B cell (primary cell): ENCODE data around the gene ADAM23. TPM values are rescaled to one million over a fixed set of nuclear protein-coding genes. Genes with fewer than 3 reads are reported as not detected.

Experiments
- ATAC-seq: fragments of 200-7000 bp; cut with Tn5 transposase; one replicate; pipeline ENCODE4 v1.10.0; 2021; ENCODE audit warnings: low read depth, mild to moderate bottlenecking, moderate number of reproducible peaks, moderate library complexity
- CTCF ChIA-PET: fragments of 350-600 bp; sonication (Branson Sonifier 250); formaldehyde crosslinking; loops from one replicate; lab custom pipeline; 2021; ENCODE audit warnings: antibody characterized with exemption, inconsistent platforms; lab: Charles Lee
- POLR2A ChIA-PET: fragments of 350-600 bp; sonication (Branson Sonifier 250); formaldehyde crosslinking; loops from one replicate; lab custom pipeline; 2021; ENCODE audit warnings: antibody characterized with exemption; lab: Charles Lee
- DNase-seq: peaks from one replicate; pipeline ENCODE4 v3.0.0; 2013
- H2AFZ ChIP-seq: 2 replicates; pipeline ENCODE4 v1.6.1; 2012; ENCODE audit warnings: mild to moderate bottlenecking, low read depth, low read length; ENCODE audit not compliant: insufficient read depth, poor library complexity, severe bottlenecking
- H3K27ac ChIP-seq, 2 donors: 1 replicate in 1 of 2; 2 replicates in 1 of 2; pipeline ENCODE4 v1.5.1; 2012 to 2013; ENCODE audit warnings: low read length in 2 of 2, mild to moderate bottlenecking in 2 of 2, moderate library complexity in 1 of 2
- H3K27me3 ChIP-seq, 4 experiments: fragments of 200-600 bp in 1 of 4; sonication (generic) in 1 of 4; replicated peaks in 1 of 4; 1 replicate in 2 of 4; 2 replicates in 2 of 4; pipeline versions ENCODE4 v1.6.1 to v1.7.0; 2013 to 2016; ENCODE audit warnings: low read length in 3 of 4, mild to moderate bottlenecking in 2 of 4, mixed read lengths in 1 of 4, moderate library complexity in 1 of 4; ENCODE audit not compliant: insufficient read depth in 4 of 4, control insufficient read depth in 3 of 4; ENCODE audit errors: control extremely low read depth in 1 of 4
- H3K36me3 ChIP-seq, 2 experiments: replicated peaks in 1 of 2; 1 replicate in 1 of 2; 2 replicates in 1 of 2; pipeline versions ENCODE4 v1.6.1 to v1.7.1; 2013; ENCODE audit warnings: low read length in 1 of 2; ENCODE audit not compliant: insufficient read depth in 2 of 2, control insufficient read depth in 1 of 2; ENCODE audit errors: control extremely low read depth in 1 of 2, extremely low read depth in 1 of 2
- H3K4me1 ChIP-seq, 2 donors: fragments of 200-600 bp in 1 of 2; sonication (generic) in 1 of 2; 1 replicate in 1 of 2; 2 replicates in 1 of 2; pipeline versions ENCODE4 v1.5.1 to v1.6.1; 2013 to 2017; ENCODE audit warnings: low read length in 2 of 2; ENCODE audit not compliant: control insufficient read depth in 2 of 2, insufficient read depth in 2 of 2
- H3K4me2 ChIP-seq: replicated peaks from 2 replicates; pipeline ENCODE3; 2012; ENCODE audit warnings: mild to moderate bottlenecking, low read depth, low read length; ENCODE audit not compliant: poor library complexity, severe bottlenecking
- H3K4me3 ChIP-seq, 5 experiments: fragments of 200-600 bp in 1 of 5; sonication (generic) in 1 of 5; 1 replicate in 3 of 5; 2 replicates in 2 of 5; pipeline versions ENCODE4 v1.5.1 to v1.7.0; 2011 to 2016; ENCODE audit warnings: low read length in 4 of 5, mild to moderate bottlenecking in 4 of 5, low read depth in 2 of 5, control low read depth in 1 of 5, moderate library complexity in 1 of 5; ENCODE audit not compliant: insufficient read depth in 1 of 5; ENCODE audit errors: control extremely low read depth in 1 of 5, extremely low read depth in 1 of 5
- H3K79me2 ChIP-seq: fragments of 200-600 bp; sonication (generic); one replicate; pipeline ENCODE4 v1.6.0; 2016; ENCODE audit warnings: low read length; ENCODE audit not compliant: control insufficient read depth, insufficient read depth
- H3K9ac ChIP-seq: fragments of 200-600 bp; sonication (generic); 2 replicates; pipeline ENCODE4 v1.6.1; 2017; ENCODE audit warnings: mild to moderate bottlenecking, low read length, moderate library complexity
- H3K9me3 ChIP-seq, 3 donors: one replicate each; pipeline versions ENCODE4 v1.6.1 to v1.7.1; 2013; ENCODE audit warnings: low read length in 2 of 3; ENCODE audit not compliant: control insufficient read depth in 2 of 3, insufficient read depth in 1 of 3; ENCODE audit errors: control extremely low read depth in 1 of 3
- H4K20me1 ChIP-seq: 2 replicates; pipeline ENCODE4 v1.6.0; 2012; ENCODE audit warnings: mild to moderate bottlenecking, low read length; ENCODE audit not compliant: insufficient read depth, control insufficient read depth, poor library complexity, severe bottlenecking
- H3K27ac Mint-ChIP-seq: one replicate; pipeline ENCODE4 v1.8.0; 2021; ENCODE audit warnings: mixed read lengths
- H3K27me3 Mint-ChIP-seq: one replicate; pipeline ENCODE4 v1.8.0; 2021; ENCODE audit warnings: mixed read lengths
- H3K4me1 Mint-ChIP-seq: one replicate; pipeline ENCODE4 v1.8.0; 2021; ENCODE audit warnings: mixed read lengths
- H3K4me3 Mint-ChIP-seq: one replicate; pipeline ENCODE4 v1.8.0; 2021; ENCODE audit warnings: mixed read lengths
- H3K9me3 Mint-ChIP-seq: one replicate; pipeline ENCODE4 v1.8.0; 2022; ENCODE audit warnings: mixed read lengths; ENCODE audit not compliant: insufficient read depth
- EZH2 ChIP-seq: IDR thresholded peaks from 2 replicates; pipeline ENCODE4 v1.6.1; 2012; ENCODE audit warnings: borderline replicate concordance, low read depth, mild to moderate bottlenecking, moderate library complexity, low read length; ENCODE audit not compliant: insufficient read depth, poor library complexity, severe bottlenecking
- WGBS: methylation state at CpG from one replicate; pipeline ENCODE4 v1.1.5; 2013; ENCODE audit warnings: missing lambda C conversion rate; ENCODE audit not compliant: insufficient coverage; 5-methylcytosine and 5-hydroxymethylcytosine counted together
- intact Hi-C: fragments of 100-400 bp; cut with micrococcal nuclease; formaldehyde crosslinking; loops from one replicate; pipeline ENCODE4 v1.10.0; 2022
- polyA plus RNA-seq: library from polyadenylated mRNA; depleted of rRNA; stranded (reverse); fragments of >200 nt; gene quantifications from 2 replicates; pipeline ENCODE4 v1.2.3, GENCODE V29; 2012
- total RNA-seq, 2 donors: library from RNA; stranded (reverse); fragments of 120-200 nt in 1 of 2; gene quantifications; 1 replicate in 1 of 2; 2 replicates in 1 of 2; pipeline versions ENCODE4 v1.2.3 to v1.2.4, GENCODE V29; 2013 to 2022
- TF ChIP-seq, protein P1 (sequence below): fragments of 200-600 bp; IDR thresholded peaks from one replicate; pipeline ENCODE4 v1.8.0; 2022; ENCODE audit warnings: antibody characterized with exemption, mild to moderate bottlenecking

ADAM23 gene
- total and polyA plus RNA-seq, 2 donors (not counting 1 experiment from before 2014, with no cell fraction given) = 0.78 to 1.7 TPM

GRCh38 chr2:206555721-206556120, 112.4 kb downstream of the ADAM23 start:
- Histone ChIP-seq H3K79me2 (no peaks in the 10 kb centered on the region), H3K36me3 (peaks cover 0 to 3% of the 10 kb centered on the region in 2 experiments), H3K27ac (no peak overlapping the region), H4K20me1 (no peaks in the 10 kb centered on the region), H3K4me2 (no peak overlapping the region), H3K27me3 (no peaks in the 10 kb centered on the region), H3K4me1 (no peaks in the 10 kb centered on the region), H3K9me3 (no peaks in the 10 kb centered on the region), H3K9ac (no peak overlapping the region), H3K4me3 (no peak overlapping the region), H2AFZ (no peak overlapping the region)
- H3K4me1 Mint-ChIP-seq = no peaks in the 10 kb centered on the region
- H3K4me3 Mint-ChIP-seq = no peak overlapping the region
- H3K9me3 Mint-ChIP-seq = no peaks in the 10 kb centered on the region
- intact Hi-C loops = loop anchor here (10.0 kb wide), 1 partner anchor 161 kb away; no protein-coding TSS in a partner anchor
- DNase-seq = no peak
- no peak overlapping the region for H3K27ac Mint-ChIP-seq
- H3K27me3 Mint-ChIP-seq = no peaks in the 10 kb centered on the region
- no peak for ATAC-seq
- CTCF ChIA-PET = interaction anchor here (1.3 to 1.6 kb wide), 2 partner anchors 16 to 392 kb away, joined by 3 read pairs; no protein-coding TSS in a partner anchor
- TF ChIP-seq EZH2 = no peak
- TF ChIP-seq, protein P1, sequence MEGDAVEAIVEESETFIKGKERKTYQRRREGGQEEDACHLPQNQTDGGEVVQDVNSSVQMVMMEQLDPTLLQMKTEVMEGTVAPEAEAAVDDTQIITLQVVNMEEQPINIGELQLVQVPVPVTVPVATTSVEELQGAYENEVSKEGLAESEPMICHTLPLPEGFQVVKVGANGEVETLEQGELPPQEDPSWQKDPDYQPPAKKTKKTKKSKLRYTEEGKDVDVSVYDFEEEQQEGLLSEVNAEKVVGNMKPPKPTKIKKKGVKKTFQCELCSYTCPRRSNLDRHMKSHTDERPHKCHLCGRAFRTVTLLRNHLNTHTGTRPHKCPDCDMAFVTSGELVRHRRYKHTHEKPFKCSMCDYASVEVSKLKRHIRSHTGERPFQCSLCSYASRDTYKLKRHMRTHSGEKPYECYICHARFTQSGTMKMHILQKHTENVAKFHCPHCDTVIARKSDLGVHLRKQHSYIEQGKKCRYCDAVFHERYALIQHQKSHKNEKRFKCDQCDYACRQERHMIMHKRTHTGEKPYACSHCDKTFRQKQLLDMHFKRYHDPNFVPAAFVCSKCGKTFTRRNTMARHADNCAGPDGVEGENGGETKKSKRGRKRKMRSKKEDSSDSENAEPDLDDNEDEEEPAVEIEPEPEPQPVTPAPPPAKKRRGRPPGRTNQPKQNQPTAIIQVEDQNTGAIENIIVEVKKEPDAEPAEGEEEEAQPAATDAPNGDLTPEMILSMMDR = no peak
- POLR2A ChIA-PET = no interaction called here

DNA sequence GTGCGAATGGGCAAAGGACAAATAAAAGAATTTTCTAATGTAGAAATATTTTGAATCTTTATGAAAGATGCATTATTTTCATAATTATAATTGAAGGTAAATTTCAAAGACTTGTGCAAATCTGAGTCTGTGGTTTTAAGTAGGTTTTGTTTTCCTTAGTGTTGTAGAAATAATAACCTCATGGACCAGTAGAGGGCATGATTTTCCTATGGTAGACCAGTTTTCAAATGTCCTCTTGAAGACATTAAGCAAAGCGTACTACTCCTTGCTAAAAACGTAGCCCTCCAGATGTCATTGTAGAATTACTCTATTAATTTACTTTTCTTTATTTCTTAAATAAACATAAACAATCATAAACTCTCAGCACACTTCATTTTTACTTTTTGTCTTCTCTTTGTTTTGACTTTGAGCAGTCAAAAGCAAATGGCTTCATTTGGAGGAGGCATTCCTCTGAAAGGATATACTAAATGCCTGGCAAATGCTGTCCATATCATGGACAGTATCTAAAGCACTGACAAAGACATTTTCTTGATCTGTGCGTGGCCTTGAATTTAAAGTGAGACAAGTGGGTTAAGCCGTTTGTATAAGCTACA, 113.1 kb downstream of the ADAM23 start:
- TF ChIP-seq, protein P1 = peak; percentile 64
- no peak for TF ChIP-seq EZH2

More for the DNA sequence above, 113.1 kb downstream of the ADAM23 start:
- H3K4me3 ChIP-seq = no peak overlapping the region
- intact Hi-C loops = loop anchor here (10.0 kb wide), 1 partner anchor 162 kb away; no protein-coding TSS in a partner anchor
- Mint-ChIP-seq H3K4me1 (no peaks in the 10 kb centered on the region), H3K27me3 (no peaks in the 10 kb centered on the region), H3K27ac (no peak overlapping the region), H3K9me3 (no peaks in the 10 kb centered on the region), H3K4me3 (no peak overlapping the region)
- no peak for ATAC-seq
- no peaks in the 10 kb centered on the region for H4K20me1 ChIP-seq
- H3K27ac ChIP-seq = no peak overlapping the region
- CTCF ChIA-PET = interaction anchor here (1.2 to 1.3 kb wide), 2 partner anchors 11 to 392 kb away, joined by 3 read pairs; no protein-coding TSS in a partner anchor
- POLR2A ChIA-PET = no interaction called here
- no peaks in the 10 kb centered on the region for H3K27me3 ChIP-seq
- H3K9me3 ChIP-seq = no peaks in the 10 kb centered on the region
- peak; percentile 10 for DNase-seq
- no peaks in the 10 kb centered on the region for H3K36me3 ChIP-seq
- WGBS = no CpG with 5 or more reads among the region's 5 CpGs
- H3K79me2 ChIP-seq = no peaks in the 10 kb centered on the region
- H3K9ac ChIP-seq = no peak overlapping the region
- no peak overlapping the region for H3K4me2 ChIP-seq
- H2AFZ ChIP-seq = no peak overlapping the region
- no peaks in the 10 kb centered on the region for H3K4me1 ChIP-seq
